Non-pigmented ciliary epithelial cell (primary cell): ENCODE data around the gene KCNH1.
"Not testable (repeated sequence)": the region's sequence is repeated elsewhere in the genome, so short reads cannot be mapped to it uniquely, and the experiment has no call there.

Source experiments
- DNase-seq: peaks from one replicate; pipeline ENCODE4 v3.0.0-alpha.2; 2010; ENCODE audit warnings: low read depth

Gene KCNH1

GRCh38 chr1:211007830-211008229, 126.1 kb downstream of the KCNH1 start:
- no peak for DNase-seq

GRCh38 chr1:210995931-210996330, 138.0 kb downstream of the KCNH1 start:
- DNase-seq: not testable (repeated sequence)

- DNase-seq: no peak
Observed at GRCh38 chr1:210992837-210993236, 141.1 kb downstream of the KCNH1 start.

GRCh38 chr1:210989905-210990304, 144.0 kb downstream of the KCNH1 start:
- DNase-seq: no peak

GRCh38 chr1:210981490-210981889, 152.5 kb downstream of the KCNH1 start:
- no peak for DNase-seq

- DNase-seq: no peak
Observed at GRCh38 chr1:210980082-210980481, 153.9 kb downstream of the KCNH1 start.

- DNase-seq: no peak
Observed at GRCh38 chr1:210978974-210979354, 155.0 kb downstream of the KCNH1 start.

- DNase-seq: no peak
Observed at GRCh38 chr1:210978316-210978973, 155.5 kb downstream of the KCNH1 start.

- no peak for DNase-seq
Observed at GRCh38 chr1:210951279-210951678, 182.7 kb downstream of the KCNH1 start.

GRCh38 chr1:210949940-210950546, 183.9 kb downstream of the KCNH1 start:
- not testable (repeated sequence) for DNase-seq

- DNase-seq: no peak
Observed at GRCh38 chr1:210949489-210949888, 184.5 kb downstream of the KCNH1 start.

- DNase-seq: no peak
Observed at GRCh38 chr1:210949039-210949438, 184.9 kb downstream of the KCNH1 start.

- no peak for DNase-seq
Observed at GRCh38 chr1:210944252-210944651, 189.7 kb downstream of the KCNH1 start.

- no peak for DNase-seq
Observed at GRCh38 chr1:210942513-210942912, 191.4 kb downstream of the KCNH1 start.

- DNase-seq: no peak
Observed at GRCh38 chr1:210940081-210940617, 193.8 kb downstream of the KCNH1 start.

GRCh38 chr1:210938416-210938925, 195.5 kb downstream of the KCNH1 start:
- DNase-seq: no peak

- DNase-seq: no peak
Observed at GRCh38 chr1:210937846-210938245, 196.1 kb downstream of the KCNH1 start.

- DNase-seq: no peak
Observed at GRCh38 chr1:210935905-210936304, 198.0 kb downstream of the KCNH1 start.

- no peak for DNase-seq
Observed at GRCh38 chr1:210932104-210932503, 201.8 kb downstream of the KCNH1 start.

GRCh38 chr1:210922666-210923065, 211.3 kb downstream of the KCNH1 start:
- no peak for DNase-seq

- no peak for DNase-seq
Observed at GRCh38 chr1:210920716-210921694, 212.9 kb downstream of the KCNH1 start.

- DNase-seq: no peak
Observed at GRCh38 chr1:210920258-210920657, 213.7 kb downstream of the KCNH1 start.
